Measurements from ENCODE around the gene MTSS2.

Gene MTSS2

GRCh38 chr16:70703041-70703834 is 17.4 kb upstream of the MTSS2 start:
- Histone ChIP-seq H3K23ac (ENCODE audit: low read depth, low read length, poor library complexity) (no peak overlapping the region), H4K8ac (ENCODE audit: low read depth, low read length) (no peak overlapping the region), H3K4ac (ENCODE audit: low read length) (no peak overlapping the region), H3K27me3 (ENCODE audit: control insufficient read depth in 3 of 3, insufficient read depth in 3 of 3, low read depth in 1 of 3, low read length in 3 of 3) (no peaks in the 10 kb centered on the region), H2BK12ac (ENCODE audit: low read length) (no peak overlapping the region), H2BK15ac (ENCODE audit: low read length) (no peak overlapping the region), H3K9ac (ENCODE audit: low read depth, low read length, poor library complexity) (no peak overlapping the region), H4K91ac (ENCODE audit: low read depth, low read length, poor library complexity) (no peak overlapping the region), H2AK5ac (ENCODE audit: low read depth, low read length) (peak overlapping the region; percentile 88), H3K4me3 (ENCODE audit: low read length in 2 of 2) (no peak overlapping the region), H3K36me3 (replicated peaks in 1 of 2; ENCODE audit: control insufficient read depth in 2 of 2, insufficient read depth in 2 of 2, low read length in 2 of 2) (peaks cover 3 to 8% of the 10 kb centered on the region in 2 donors), H3K4me1 (ENCODE audit: control insufficient read depth in 2 of 2, insufficient read depth in 1 of 2, low read depth in 1 of 2, low read length in 2 of 2) (peaks cover 14 to 24% of the 10 kb centered on the region in 2 donors), H2BK120ac (ENCODE audit: low read depth, low read length) (no peak overlapping the region), H3K14ac (ENCODE audit: low read length) (no peak overlapping the region), H3K79me1 (ENCODE audit: low read depth, low read length) (peaks cover 3% of the 10 kb centered on the region), H2BK5ac (ENCODE audit: low read length) (peak overlapping the region; percentile 11), H2AFZ (ENCODE audit: low read length) (peak overlapping the region; percentile 59), H3K27ac (replicated peaks; ENCODE audit: low read length) (no peak overlapping the region), H3K9me3 (replicated peaks in 1 of 2; ENCODE audit: control insufficient read depth in 2 of 2, insufficient read depth in 1 of 2, low read depth in 1 of 2, low read length in 2 of 2) (peaks cover 0 to 7% of the 10 kb centered on the region in 2 donors), H3K18ac (ENCODE audit: low read length) (peak overlapping the region; percentile 24), H3K4me2 (ENCODE audit: insufficient read depth, low read length, poor library complexity, severe bottlenecking) (no peak overlapping the region)
- no CpG with 5 or more reads among the region's 16 CpGs for WGBS, 2 donors (ENCODE audit: extremely low coverage in 2 of 2, insufficient read length in 2 of 2, insufficient replicate concordance in 1 of 2)
- no peak for DNase-seq (ENCODE audit: low spot score)

GRCh38 chr16:70702624-70703023 is 16.8 kb upstream of the MTSS2 start:
- no CpG with 5 or more reads among the region's 8 CpGs for WGBS, 2 donors (ENCODE audit: extremely low coverage in 2 of 2, insufficient read length in 2 of 2, insufficient replicate concordance in 1 of 2)
- no peak overlapping the region for H3K27ac ChIP-seq (replicated peaks; ENCODE audit: low read length)
- peaks cover 14 to 24% of the 10 kb centered on the region in 2 donors for H3K4me1 ChIP-seq (ENCODE audit: control insufficient read depth in 2 of 2, insufficient read depth in 1 of 2, low read depth in 1 of 2, low read length in 2 of 2)

GRCh38 chr16:70701998-70702397 is 16.1 kb upstream of the MTSS2 start:
- Histone ChIP-seq H2BK120ac (ENCODE audit: low read depth, low read length) (no peak overlapping the region), H4K8ac (ENCODE audit: low read depth, low read length) (no peak overlapping the region), H3K23ac (ENCODE audit: low read depth, low read length, poor library complexity) (no peak overlapping the region), H2BK15ac (ENCODE audit: low read length) (no peak overlapping the region), H3K27me3 (ENCODE audit: control insufficient read depth in 3 of 3, insufficient read depth in 3 of 3, low read depth in 1 of 3, low read length in 3 of 3) (no peaks in the 10 kb centered on the region), H3K4me1 (ENCODE audit: control insufficient read depth in 2 of 2, insufficient read depth in 1 of 2, low read depth in 1 of 2, low read length in 2 of 2) (peaks cover 16 to 24% of the 10 kb centered on the region in 2 donors), H3K4me3 (ENCODE audit: low read length in 2 of 2) (no peak overlapping the region), H2AFZ (ENCODE audit: low read length) (no peak overlapping the region), H2BK12ac (ENCODE audit: low read length) (no peak overlapping the region), H4K91ac (ENCODE audit: low read depth, low read length, poor library complexity) (no peak overlapping the region), H3K27ac (replicated peaks; ENCODE audit: low read length) (no peak overlapping the region), H3K79me1 (ENCODE audit: low read depth, low read length) (peaks cover 3% of the 10 kb centered on the region), H3K14ac (ENCODE audit: low read length) (no peak overlapping the region), H3K36me3 (replicated peaks in 1 of 2; ENCODE audit: control insufficient read depth in 2 of 2, insufficient read depth in 2 of 2, low read length in 2 of 2) (peaks cover 3 to 12% of the 10 kb centered on the region in 2 donors), H3K18ac (ENCODE audit: low read length) (no peak overlapping the region), H3K9me3 (replicated peaks in 1 of 2; ENCODE audit: control insufficient read depth in 2 of 2, insufficient read depth in 1 of 2, low read depth in 1 of 2, low read length in 2 of 2) (peaks cover 0 to 8% of the 10 kb centered on the region in 2 donors), H3K4ac (ENCODE audit: low read length) (no peak overlapping the region), H3K9ac (ENCODE audit: low read depth, low read length, poor library complexity) (no peak overlapping the region), H2BK5ac (ENCODE audit: low read length) (no peak overlapping the region), H2AK5ac (ENCODE audit: low read depth, low read length) (no peak overlapping the region), H3K4me2 (ENCODE audit: insufficient read depth, low read length, poor library complexity, severe bottlenecking) (no peak overlapping the region)
- DNase-seq (ENCODE audit: low spot score), result no peak
- WGBS, 2 donors (ENCODE audit: extremely low coverage in 2 of 2, insufficient read length in 2 of 2, insufficient replicate concordance in 1 of 2), result no CpG with 5 or more reads among the region's 8 CpGs

More at GRCh38 chr16:70702624-70703023, 16.8 kb upstream of the MTSS2 start:
- H2BK12ac ChIP-seq (ENCODE audit: low read length), result no peak overlapping the region
- DNase-seq (ENCODE audit: low spot score), result no peak
- no peak overlapping the region for H3K4me2 ChIP-seq (ENCODE audit: insufficient read depth, low read length, poor library complexity, severe bottlenecking)
- no peak overlapping the region for H3K14ac ChIP-seq (ENCODE audit: low read length)
- H2AFZ ChIP-seq (ENCODE audit: low read length), result no peak overlapping the region
- peaks cover 3% of the 10 kb centered on the region for H3K79me1 ChIP-seq (ENCODE audit: low read depth, low read length)
- H4K8ac ChIP-seq (ENCODE audit: low read depth, low read length), result no peak overlapping the region
- peak overlapping the region; percentile 6 for H3K9ac ChIP-seq (ENCODE audit: low read depth, low read length, poor library complexity)
- H3K4ac ChIP-seq (ENCODE audit: low read length), result no peak overlapping the region
- no peak overlapping the region for H3K23ac ChIP-seq (ENCODE audit: low read depth, low read length, poor library complexity)
- peak overlapping the region; percentile 28 for H3K18ac ChIP-seq (ENCODE audit: low read length)
- H2AK5ac ChIP-seq (ENCODE audit: low read depth, low read length), result peak overlapping the region; percentile 88
- peaks cover 0 to 8% of the 10 kb centered on the region in 2 donors for H3K9me3 ChIP-seq (replicated peaks in 1 of 2; ENCODE audit: control insufficient read depth in 2 of 2, insufficient read depth in 1 of 2, low read depth in 1 of 2, low read length in 2 of 2)
- H4K91ac ChIP-seq (ENCODE audit: low read depth, low read length, poor library complexity), result no peak overlapping the region
- H2BK5ac ChIP-seq (ENCODE audit: low read length), result no peak overlapping the region
- H2BK120ac ChIP-seq (ENCODE audit: low read depth, low read length), result no peak overlapping the region
- H3K4me3 ChIP-seq (ENCODE audit: low read length in 2 of 2), result no peak overlapping the region
- H3K27me3 ChIP-seq (ENCODE audit: control insufficient read depth in 3 of 3, insufficient read depth in 3 of 3, low read depth in 1 of 3, low read length in 3 of 3), result no peaks in the 10 kb centered on the region
- no peak overlapping the region for H2BK15ac ChIP-seq (ENCODE audit: low read length)
- peaks cover 3 to 12% of the 10 kb centered on the region in 2 donors for H3K36me3 ChIP-seq (replicated peaks in 1 of 2; ENCODE audit: control insufficient read depth in 2 of 2, insufficient read depth in 2 of 2, low read length in 2 of 2)

- no peaks in the 10 kb centered on the region for H3K27me3 ChIP-seq (ENCODE audit: control insufficient read depth in 3 of 3, insufficient read depth in 3 of 3, low read depth in 1 of 3, low read length in 3 of 3)
- no peak overlapping the region for H3K4me2 ChIP-seq (ENCODE audit: insufficient read depth, low read length, poor library complexity, severe bottlenecking)
- no peak overlapping the region for H4K91ac ChIP-seq (ENCODE audit: low read depth, low read length, poor library complexity)
- peak overlapping the region; percentile 2 for H3K23ac ChIP-seq (ENCODE audit: low read depth, low read length, poor library complexity)
- H2BK120ac ChIP-seq (ENCODE audit: low read depth, low read length), result no peak overlapping the region
- H2BK15ac ChIP-seq (ENCODE audit: low read length), result no peak overlapping the region
- H2BK12ac ChIP-seq (ENCODE audit: low read length), result no peak overlapping the region
- no peak overlapping the region for H3K9ac ChIP-seq (ENCODE audit: low read depth, low read length, poor library complexity)
- no peak overlapping the region for H4K8ac ChIP-seq (ENCODE audit: low read depth, low read length)
- no peak overlapping the region for H2AK5ac ChIP-seq (ENCODE audit: low read depth, low read length)
- H3K4me1 ChIP-seq (ENCODE audit: control insufficient read depth in 2 of 2, insufficient read depth in 1 of 2, low read depth in 1 of 2, low read length in 2 of 2), result peaks cover 16 to 24% of the 10 kb centered on the region in 2 donors
- no peak overlapping the region for H2BK5ac ChIP-seq (ENCODE audit: low read length)
- H3K14ac ChIP-seq (ENCODE audit: low read length), result peak overlapping the region; percentile 39
- no peak overlapping the region for H3K18ac ChIP-seq (ENCODE audit: low read length)
- no CpG with 5 or more reads among the region's 9 CpGs for WGBS, 2 donors (ENCODE audit: extremely low coverage in 2 of 2, insufficient read length in 2 of 2, insufficient replicate concordance in 1 of 2)
- no peak overlapping the region for H2AFZ ChIP-seq (ENCODE audit: low read length)
- H3K36me3 ChIP-seq (replicated peaks in 1 of 2; ENCODE audit: control insufficient read depth in 2 of 2, insufficient read depth in 2 of 2, low read length in 2 of 2), result peaks cover 3 to 12% of the 10 kb centered on the region in 2 donors
- no peak overlapping the region for H3K27ac ChIP-seq (replicated peaks; ENCODE audit: low read length)
- H3K4me3 ChIP-seq (ENCODE audit: low read length in 2 of 2), result no peak overlapping the region
- H3K9me3 ChIP-seq (replicated peaks in 1 of 2; ENCODE audit: control insufficient read depth in 2 of 2, insufficient read depth in 1 of 2, low read depth in 1 of 2, low read length in 2 of 2), result peaks cover 0 to 8% of the 10 kb centered on the region in 2 donors
- H3K79me1 ChIP-seq (ENCODE audit: low read depth, low read length), result peaks cover 3% of the 10 kb centered on the region
- no peak for DNase-seq (ENCODE audit: low spot score)
- no peak overlapping the region for H3K4ac ChIP-seq (ENCODE audit: low read length)
Observed at GRCh38 chr16:70701596-70701995, 15.7 kb upstream of the MTSS2 start.
